ENCODE results near the gene SEPHS1. TPM values are rescaled to one million over a fixed set of nuclear protein-coding genes. Genes with fewer than 3 reads are reported as not detected.
A peak's percentile ranks its signal among the peaks of the same experiment; 100 is the strongest.

The SEPHS1 gene
- total and polyA plus RNA-seq, 2 of the 8 experiments (the other 6 are each of a cell fraction or from before 2014, with no cell fraction given), result 270 to 683 TPM

DNA sequence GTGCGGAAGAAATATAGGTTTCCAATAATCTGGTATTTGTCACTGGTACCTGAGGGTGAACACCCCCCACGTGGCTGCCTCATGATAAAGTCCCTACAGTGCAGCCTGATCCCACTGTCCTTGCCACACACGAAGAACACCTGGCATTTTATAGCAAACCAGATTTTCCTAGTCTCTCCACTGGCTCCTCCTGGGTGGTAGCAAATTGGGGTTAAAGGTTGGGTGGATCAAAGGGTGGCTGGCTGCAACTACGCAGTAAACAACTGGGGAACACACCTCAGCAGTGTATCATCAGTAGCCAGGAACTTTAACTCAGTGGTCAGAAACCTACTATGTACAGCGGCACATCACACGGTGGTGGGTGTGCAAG, 10.3 kb downstream of the SEPHS1 start:
- Histone ChIP-seq H2AFZ (ENCODE audit: low read length) (no peak overlapping the region), H2AK5ac (ENCODE audit: low read depth, low read length) (no peak overlapping the region), H2BK5ac (ENCODE audit: low read depth, low read length) (no peak overlapping the region), H2BK120ac (replicated peaks; ENCODE audit: low read depth, low read length) (no peak overlapping the region), H4K91ac (replicated peaks; ENCODE audit: insufficient read length, low read length) (no peak overlapping the region), H2BK12ac (ENCODE audit: low read depth, low read length) (no peak overlapping the region), H2BK20ac (ENCODE audit: low read length) (no peak overlapping the region), H3K18ac (ENCODE audit: extremely low read depth, low read length) (no peak overlapping the region), H3K79me1 (ENCODE audit: low read depth, low read length) (peaks cover 2% of the 10 kb centered on the region; the same call in 1 of the 2 replicates), H3K14ac (ENCODE audit: insufficient read length) (no peak overlapping the region), H4K20me1 (replicated peaks in 1 of 2; ENCODE audit: control insufficient read depth in 1 of 2, insufficient read depth in 2 of 2, low read length in 2 of 2) (peaks cover 12 to 27% of the 10 kb centered on the region in 2 experiments), H3K36me3 (ENCODE audit: control insufficient read depth in 2 of 4, insufficient read depth in 4 of 4, low read length in 3 of 4) (peaks cover 14 to 90% (median 48%) of the 10 kb centered on the region in 4 experiments), H3K4ac (replicated peaks; ENCODE audit: insufficient read length, low read depth, low read length) (no peak overlapping the region), H3K79me2 (ENCODE audit: control insufficient read depth in 1 of 2, insufficient read depth in 2 of 2, low read length in 2 of 2) (peaks cover 24 to 90% of the 10 kb centered on the region in 2 experiments), H4K5ac (ENCODE audit: insufficient read length, low read depth, low read length) (no peak overlapping the region), H2BK15ac (ENCODE audit: low read length) (no peak overlapping the region), H3K23ac (ENCODE audit: insufficient read length) (no peak overlapping the region), H3K4me3 (ENCODE audit: extremely low read depth in 1 of 4, insufficient read depth in 2 of 4, low read depth in 3 of 4, low read length in 4 of 4) (no peak overlapping the region), H3K27ac (ENCODE audit: low read depth, low read length) (no peak overlapping the region; the same call in 1 of the 2 replicates), H3K9me3 (ENCODE audit: insufficient read depth in 2 of 2, low read depth in 1 of 2, low read length in 1 of 2) (no peaks in the 10 kb centered on the region), H4K8ac (ENCODE audit: extremely low read depth, insufficient read depth, low read length) (no peak overlapping the region), H3K4me1 (replicated peaks in 1 of 4; ENCODE audit: control insufficient read depth in 3 of 4, insufficient read depth in 4 of 4, low read length in 3 of 4) (peaks cover 0 to 12% (median 5%) of the 10 kb centered on the region in 4 experiments; a peak in 4 of 7 replicates), H3K9ac (replicated peaks in 1 of 4; ENCODE audit: extremely low read depth in 1 of 4, low read depth in 3 of 4, low read length in 3 of 4) (no peak overlapping the region), H3K4me2 (ENCODE audit: insufficient read depth in 1 of 2, low read depth in 2 of 2, low read length in 2 of 2) (no peak overlapping the region), H3K56ac (replicated peaks; ENCODE audit: insufficient read length, low read depth, low read length) (no peak overlapping the region), H3K27me3 (replicated peaks in 1 of 4; ENCODE audit: control insufficient read depth in 3 of 4, extremely low read depth in 1 of 4, insufficient read depth in 3 of 4, low read length in 3 of 4) (no peaks in the 10 kb centered on the region), H3K23me2 (ENCODE audit: low read depth, low read length) (no peaks in the 10 kb centered on the region)
- ChIA-PET CTCF (ENCODE audit: partially characterized antibody) (interaction anchor here (0.6 to 1.2 kb wide), 2 partner anchors 18 to 35 kb away, joined by 3 to 4 read pairs; no protein-coding TSS in a partner anchor), POLR2A (ENCODE audit: partially characterized antibody) (interaction anchor here (2.2 to 8.2 kb wide), 3 partner anchors 14 to 38 kb away, joined by 8 to 85 read pairs (median 34); partner anchors contain the start of genes PHYH and SEPHS1)
- DNase-seq (ENCODE audit: low read depth in 1 of 2, low spot score in 2 of 2) (no peak), FAIRE-seq (no peak)
- TF ChIP-seq JUND (IDR thresholded peaks at IDR 0.05; ENCODE audit: low read length) (no peak), HDAC2 (IDR thresholded peaks at IDR 0.05; ENCODE audit: borderline replicate concordance in 1 of 2, low read depth in 2 of 2, low read length in 2 of 2) (no peak), JUN (IDR thresholded peaks at IDR 0.05; ENCODE audit: low read depth, low read length) (no peak), POLR2AphosphoS5 (IDR thresholded peaks at IDR 0.05; ENCODE audit: low read depth, low read length) (peak; percentile 69; the same call in 1 of the 2 replicates), POLR2A (IDR thresholded peaks at IDR 0.05; ENCODE audit: control extremely low read depth in 1 of 2, low read depth in 2 of 2, low read length in 2 of 2) (peak in 1 of 2 experiments; percentile 39; a peak in 1 of 3 replicates)
- WGBS, 2 experiments (ENCODE audit: extremely low coverage in 1 of 2, insufficient coverage in 1 of 2, insufficient read length in 1 of 2, insufficient replicate concordance in 2 of 2, low coverage in 1 of 2, low lambda C conversion rate in 2 of 2, missing lambda C conversion rate in 1 of 2), result 91% methylated on average over 6 of the region's 6 CpGs; no CpG with 5 or more reads in 1 of the 2 experiments

Data from H1 (cell line).